Stomach (tissue), 4 donors: Measurements from ENCODE around the gene PLXND1.

Experiments
- EP300 ChIP-seq: sonication (generic); formaldehyde crosslinking; IDR thresholded peaks from one replicate; pipeline ENCODE4 v1.6.1; 2017; ENCODE audit warnings: antibody characterized with exemption
- POLR2A ChIP-seq, 4 donors: fragments of 450-650 bp; IDR thresholded peaks; one replicate each; pipeline ENCODE4 v1.6.1; 2016; ENCODE audit warnings: antibody characterized with exemption in 4 of 4, control low read depth in 2 of 4, mild to moderate bottlenecking in 1 of 4, moderate library complexity in 1 of 4
- POLR2AphosphoS5 ChIP-seq, 3 donors: sonication (generic); formaldehyde crosslinking; IDR thresholded peaks; one replicate each; pipeline ENCODE4 v1.6.1; 2016; ENCODE audit warnings: antibody characterized with exemption in 3 of 3
- TF ChIP-seq, protein P1 (sequence below), 7 experiments: fragments of 450-650 bp in 4 of 7; fragments of 200-600 bp in 3 of 7; sonication (generic) in 3 of 7; IDR thresholded peaks; one replicate each; pipeline ENCODE4 v1.5.1; 2016 to 2019; ENCODE audit warnings: antibody characterized with exemption in 7 of 7, control low read depth in 2 of 7, mild to moderate bottlenecking in 1 of 7

- TF ChIP-seq, protein P1, sequence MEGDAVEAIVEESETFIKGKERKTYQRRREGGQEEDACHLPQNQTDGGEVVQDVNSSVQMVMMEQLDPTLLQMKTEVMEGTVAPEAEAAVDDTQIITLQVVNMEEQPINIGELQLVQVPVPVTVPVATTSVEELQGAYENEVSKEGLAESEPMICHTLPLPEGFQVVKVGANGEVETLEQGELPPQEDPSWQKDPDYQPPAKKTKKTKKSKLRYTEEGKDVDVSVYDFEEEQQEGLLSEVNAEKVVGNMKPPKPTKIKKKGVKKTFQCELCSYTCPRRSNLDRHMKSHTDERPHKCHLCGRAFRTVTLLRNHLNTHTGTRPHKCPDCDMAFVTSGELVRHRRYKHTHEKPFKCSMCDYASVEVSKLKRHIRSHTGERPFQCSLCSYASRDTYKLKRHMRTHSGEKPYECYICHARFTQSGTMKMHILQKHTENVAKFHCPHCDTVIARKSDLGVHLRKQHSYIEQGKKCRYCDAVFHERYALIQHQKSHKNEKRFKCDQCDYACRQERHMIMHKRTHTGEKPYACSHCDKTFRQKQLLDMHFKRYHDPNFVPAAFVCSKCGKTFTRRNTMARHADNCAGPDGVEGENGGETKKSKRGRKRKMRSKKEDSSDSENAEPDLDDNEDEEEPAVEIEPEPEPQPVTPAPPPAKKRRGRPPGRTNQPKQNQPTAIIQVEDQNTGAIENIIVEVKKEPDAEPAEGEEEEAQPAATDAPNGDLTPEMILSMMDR (IDR thresholded peaks at IDR 0.05), result no peak
- TF ChIP-seq POLR2AphosphoS5 (IDR thresholded peaks at IDR 0.05) (no peak), POLR2A (IDR thresholded peaks at IDR 0.05) (no peak), EP300 (no peak)
These were observed 16.5 kb upstream of the PLXND1 start for GRCh38 chr3:129622933-129623332.
